Activated naive CD8-positive, alpha-beta T cell treated with anti-CD3 and anti-CD28 coated beads, Interleukin-2, amount 50 U/mL, for 16 hours (primary cell): ENCODE data around the gene ATP6V1A.

Source experiments
- DNase-seq: peaks from one replicate; pipeline ENCODE4 v3.0.0-alpha.2; 2020; ENCODE audit warnings: low read depth, low spot score

ATP6V1A gene

GRCh38 chr3:113746548-113747282, at the start of gene ATP6V1A:
Gene ATP6V1A (plus strand): TSS chr3:113747035. CDS start chr3:113778754, 31,719 bp downstream.
- peak; percentile 66 for DNase-seq

DNA sequence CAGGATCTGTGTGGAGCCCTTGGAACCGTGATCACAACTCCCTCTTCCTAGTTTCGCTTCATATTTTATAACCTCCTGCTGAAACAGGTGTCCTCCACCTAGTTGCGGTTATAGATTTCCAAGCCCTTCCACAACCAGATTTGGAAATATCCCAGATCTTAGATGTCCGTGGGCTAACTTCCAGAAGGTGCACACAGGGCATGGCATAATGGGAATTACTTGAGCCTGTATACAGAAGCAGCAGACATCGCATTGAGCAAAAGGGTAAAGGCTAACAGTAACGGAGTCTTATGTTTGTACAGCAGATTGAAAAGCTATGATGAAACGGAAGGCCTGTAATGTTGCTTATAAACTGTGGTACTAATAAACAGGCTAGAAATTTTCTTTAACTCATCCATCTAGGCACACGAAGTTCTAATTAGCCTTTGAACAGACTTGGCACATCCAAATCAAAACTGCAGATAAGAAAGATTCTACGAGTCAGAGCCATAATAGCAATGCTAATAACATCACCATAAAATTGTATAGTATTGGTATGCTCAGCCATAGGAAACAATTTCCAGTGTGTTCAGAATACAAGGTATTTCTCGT, 49.2 kb upstream of the ATP6V1A start:
- DNase-seq, result no peak

DNA sequence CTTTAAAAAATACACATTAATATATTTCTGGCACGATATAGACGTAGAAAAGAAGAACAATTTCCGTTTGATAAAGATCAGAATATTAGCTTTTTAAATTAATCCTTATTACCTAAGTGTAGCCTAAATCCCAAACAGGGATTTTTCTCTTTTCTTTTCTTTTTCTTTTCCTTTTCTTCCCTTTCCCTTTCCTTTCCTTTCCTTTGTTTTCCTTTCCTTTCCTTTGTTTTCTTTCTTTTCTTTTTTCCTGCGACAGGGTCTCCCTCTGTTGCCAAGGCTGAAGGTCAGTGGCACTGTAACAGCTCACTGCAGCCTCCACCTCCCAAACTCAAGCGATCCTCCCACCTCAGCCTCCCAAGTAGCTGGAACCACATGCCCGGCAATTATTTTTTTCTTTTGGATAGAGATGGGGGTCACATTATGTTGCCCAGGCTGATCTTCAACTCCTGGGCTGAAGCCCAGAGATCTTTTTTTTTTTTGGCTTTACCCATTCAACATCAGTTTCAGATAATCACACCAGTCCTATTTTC, 48.6 kb upstream of the ATP6V1A start:
- DNase-seq, result no peak

DNA sequence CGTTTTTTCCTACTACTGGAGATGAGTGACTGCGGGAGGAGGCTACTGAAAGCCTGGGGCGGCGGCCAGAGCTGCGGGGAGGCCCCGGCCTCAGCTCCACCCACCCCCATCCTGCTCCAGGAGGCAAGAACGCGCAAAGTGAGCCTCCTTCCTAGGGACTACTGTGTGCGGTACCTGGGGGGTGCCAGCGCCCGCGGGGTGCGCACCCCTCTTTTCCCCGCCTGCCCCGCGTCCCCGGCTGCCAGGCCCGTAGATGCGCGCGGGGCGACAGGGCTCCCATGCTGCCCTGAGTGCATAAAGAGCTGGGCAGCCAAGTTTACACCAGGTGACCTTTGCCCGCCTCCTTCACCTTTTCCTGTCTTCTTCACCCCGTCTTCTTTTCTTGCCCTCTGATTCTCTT, 47.9 kb upstream of the ATP6V1A start:
- no peak for DNase-seq

- DNase-seq, result no peak
Measured at GRCh38 chr3:113707835-113708234, 39.0 kb upstream of the ATP6V1A start.

GRCh38 chr3:113712129-113712528, 34.7 kb upstream of the ATP6V1A start:
- DNase-seq, result no peak

- DNase-seq, result no peak
Measured at GRCh38 chr3:113714702-113715101, 32.1 kb upstream of the ATP6V1A start.

GRCh38 chr3:113717308-113717707, 29.5 kb upstream of the ATP6V1A start:
- no peak for DNase-seq

- DNase-seq, result no peak
Measured at GRCh38 chr3:113717818-113718217, 29.0 kb upstream of the ATP6V1A start.

DNA sequence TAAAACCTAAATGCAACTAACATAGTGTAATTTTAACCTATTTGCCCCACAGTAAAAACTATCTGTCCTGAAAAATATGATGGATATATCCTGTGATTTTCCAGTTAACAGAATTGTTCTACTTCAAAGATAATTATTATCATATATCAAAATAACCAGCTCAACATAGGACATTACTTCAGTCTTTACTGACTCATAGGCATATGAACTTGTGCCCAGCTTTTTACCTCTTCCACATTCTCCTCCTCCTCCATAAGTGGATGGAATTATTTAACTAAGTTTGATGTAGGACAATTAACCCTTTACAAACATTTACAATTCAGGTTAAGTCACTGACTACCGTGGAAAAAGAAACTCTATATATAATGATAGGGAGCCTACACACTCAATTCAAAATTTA, 27.5 kb upstream of the ATP6V1A start:
- no peak for DNase-seq

DNA sequence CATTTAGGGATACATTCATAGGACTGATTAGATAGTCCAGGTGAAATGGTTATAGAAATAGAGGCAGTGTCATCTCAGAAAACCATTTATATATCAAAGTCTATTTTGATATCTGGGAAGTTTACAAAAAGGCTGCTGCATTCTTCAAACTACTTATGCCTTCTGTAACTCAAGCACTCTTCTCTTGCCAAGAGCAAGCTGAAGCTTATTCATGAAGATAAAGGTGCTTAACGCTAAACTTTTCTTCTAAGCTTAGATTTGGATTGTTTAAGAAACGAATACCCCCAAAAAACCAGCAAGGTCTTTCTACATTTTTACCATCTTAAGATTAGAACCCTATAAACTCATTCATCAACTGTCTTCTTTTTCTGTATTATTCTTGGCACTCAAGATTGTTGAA, 27.1 kb upstream of the ATP6V1A start:
- no peak for DNase-seq

GRCh38 chr3:113721636-113722035, 25.2 kb upstream of the ATP6V1A start:
- DNase-seq, result no peak

- DNase-seq, result no peak
Measured at GRCh38 chr3:113728661-113729060, 18.2 kb upstream of the ATP6V1A start.

DNA sequence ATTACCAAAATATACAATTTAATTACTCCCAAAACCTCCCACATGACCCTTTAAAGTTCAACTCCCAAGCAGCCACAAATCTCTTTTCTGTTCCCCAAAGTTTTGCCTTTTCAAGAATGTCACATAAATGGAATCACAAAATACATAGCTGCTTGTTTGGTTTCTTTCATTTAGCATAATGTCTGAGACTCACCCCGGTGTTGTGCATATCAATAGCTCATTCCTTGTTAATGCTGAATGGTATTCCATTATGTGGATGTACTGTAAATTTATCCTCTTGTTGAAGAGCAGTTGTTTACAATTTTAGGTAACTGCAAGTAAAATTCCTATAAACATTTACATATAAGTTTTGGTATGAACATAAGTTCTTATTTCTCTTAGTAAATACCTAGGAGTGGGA, 16.3 kb upstream of the ATP6V1A start:
- DNase-seq, result no peak

DNA sequence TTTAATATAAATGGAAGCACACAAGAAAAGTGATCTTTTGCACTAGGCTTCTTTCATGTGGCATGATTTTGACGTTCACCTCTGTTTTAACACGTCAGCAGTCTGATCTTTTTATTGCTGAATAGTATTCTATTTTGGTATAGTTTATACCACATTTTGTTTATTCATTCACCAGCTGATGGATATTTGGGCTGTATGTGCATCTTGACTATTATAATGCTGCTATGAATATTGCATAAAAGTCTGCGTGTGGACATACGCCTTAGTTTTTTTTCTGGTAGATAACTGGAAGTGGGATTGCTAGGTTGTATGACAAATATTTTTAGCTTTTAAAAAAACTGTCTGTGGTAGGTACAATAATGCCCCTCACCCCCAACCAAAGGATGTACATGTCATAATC, 15.1 kb upstream of the ATP6V1A start:
- DNase-seq, result no peak

DNA sequence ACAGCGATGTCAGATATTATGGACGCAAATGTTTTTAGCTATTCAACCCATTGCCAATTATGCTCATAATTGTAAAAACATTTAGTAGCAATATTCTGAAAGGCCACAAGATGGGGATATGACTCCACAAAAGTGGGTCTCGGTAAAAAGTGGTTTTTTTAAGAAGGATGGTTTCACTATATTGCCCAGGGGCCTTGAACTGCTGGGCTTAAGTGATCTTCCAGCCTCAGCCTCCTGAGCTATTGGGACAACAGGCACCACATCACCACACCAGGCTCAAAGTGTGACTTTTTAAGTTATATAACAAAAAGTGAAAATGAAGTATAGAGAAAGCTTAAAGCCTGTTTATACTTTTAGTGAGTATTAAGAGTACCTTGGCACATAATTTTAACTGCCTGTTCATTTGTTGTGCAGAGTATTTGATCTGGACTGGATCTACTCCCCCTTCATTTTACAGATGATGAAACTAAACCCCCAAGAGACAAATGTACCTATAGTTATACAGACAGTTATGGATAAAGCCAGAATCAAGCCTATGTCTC, 10.2 kb upstream of the ATP6V1A start:
- no peak for DNase-seq

DNA sequence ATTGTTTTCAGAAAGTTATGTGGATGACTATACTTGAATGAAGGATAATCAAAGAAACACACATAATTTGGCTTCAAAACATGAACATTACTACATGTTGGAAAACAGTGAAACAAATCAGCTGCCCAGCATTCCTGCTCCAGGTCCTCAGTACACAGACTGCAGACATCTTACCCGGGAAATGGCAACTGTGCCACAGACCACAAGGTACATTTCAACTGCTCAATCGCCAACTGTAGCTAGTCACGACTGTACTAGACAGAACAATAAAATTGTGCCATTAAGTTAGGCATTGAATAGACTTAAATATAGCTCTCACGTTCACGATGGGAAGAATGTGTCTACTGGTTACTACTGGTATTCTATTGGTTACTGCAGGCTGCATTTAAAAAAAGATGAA, 5.7 kb upstream of the ATP6V1A start:
- no peak for DNase-seq

DNA sequence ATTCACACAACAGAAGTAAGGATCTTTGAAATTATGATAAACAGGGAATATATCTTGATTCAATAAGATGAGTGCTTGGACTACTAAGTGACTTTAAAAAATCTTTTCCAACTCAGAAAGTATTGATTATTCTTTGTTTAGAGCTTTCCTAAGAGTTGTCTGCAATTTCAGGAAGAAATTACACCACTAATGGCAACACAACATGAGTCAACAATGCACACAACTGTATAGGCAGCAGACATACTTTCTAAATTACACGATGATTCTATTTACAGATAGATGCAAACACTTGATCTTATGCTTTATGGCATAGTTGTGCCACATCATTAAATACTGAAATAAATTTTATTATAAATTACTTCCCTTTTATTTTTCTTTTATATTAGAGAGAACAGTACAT, 5.2 kb upstream of the ATP6V1A start:
- no peak for DNase-seq

- no peak for DNase-seq
Measured at GRCh38 chr3:113743006-113743630, 3.7 kb upstream of the ATP6V1A start.

DNA sequence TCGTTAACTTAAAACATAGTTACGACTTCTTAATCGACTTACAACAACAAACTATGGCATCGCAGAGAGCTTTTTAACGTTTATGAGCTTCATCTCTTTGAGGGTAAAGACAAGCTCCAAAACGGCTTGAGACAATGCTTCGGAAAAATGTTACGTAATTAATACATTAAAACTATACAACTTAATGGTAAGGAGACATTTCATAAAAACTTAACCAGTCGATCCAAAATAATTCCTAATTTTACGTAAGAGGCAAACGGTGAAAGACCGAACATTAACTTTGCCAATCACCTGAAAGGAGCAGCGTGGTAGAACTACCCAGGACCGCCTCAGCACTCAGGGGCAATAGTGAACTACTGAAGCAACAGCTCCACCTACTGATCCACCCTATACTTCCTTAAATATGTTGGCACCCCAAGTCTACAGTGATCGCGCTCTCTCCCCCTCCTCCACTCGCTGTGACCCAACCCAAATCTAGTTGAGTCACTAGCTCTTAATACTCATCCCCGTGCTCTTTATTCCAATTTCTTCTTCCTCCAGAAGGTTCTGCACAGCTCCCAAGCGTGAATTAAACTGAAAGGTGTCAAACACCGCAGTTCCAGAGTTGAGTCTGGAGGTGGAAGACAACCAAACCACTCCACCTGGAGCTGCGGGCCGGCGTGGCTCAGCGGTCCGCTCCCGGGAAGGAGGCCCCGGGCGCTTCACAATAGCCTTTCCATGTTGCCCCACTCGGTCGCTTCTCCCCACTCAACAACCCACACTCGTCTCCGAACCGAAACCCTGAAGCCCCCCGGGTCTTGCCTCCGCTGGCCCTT, 1.7 kb upstream of the ATP6V1A start:
- DNase-seq, result peak; percentile 52

GRCh38 chr3:113745756-113746547, 883 bp upstream of the ATP6V1A start, which contains the start of gene NAA50:
Gene NAA50 (minus strand): TSS chr3:113746249. CDS start chr3:113745949, 300 bp downstream.
- peak; percentile 86 for DNase-seq
